Fibroblast of the aortic adventitia (primary cell): ENCODE measurements around the gene ELOB. TPM values are rescaled to one million over a fixed set of nuclear protein-coding genes. Genes with fewer than 3 reads are reported as not detected.

Experiments
- DNase-seq: peaks from one replicate; pipeline ENCODE4 v3.0.0-alpha.2; 2010; ENCODE audit warnings: low read depth
- H3K4me3 ChIP-seq: 2 replicates; pipeline ENCODE4 v1.5.1; 2011; ENCODE audit warnings: low read depth, mild to moderate bottlenecking, control low read depth, low read length, moderate library complexity
- total RNA-seq: library from RNA; depleted of rRNA; stranded (reverse); fragments of >200 nt; gene quantifications from 2 replicates; pipeline ENCODE4 v1.2.3, GENCODE V29; 2012; ENCODE audit warnings: low replicate concordance
- TF ChIP-seq, protein P1 (sequence below): IDR thresholded peaks from 2 replicates; pipeline ENCODE4 v1.5.1; 2011; ENCODE audit warnings: mild to moderate bottlenecking, low read length, control low read depth, inconsistent platforms; ENCODE audit not compliant: insufficient read depth

The ELOB gene
- total RNA-seq, 1 donor, result 316 TPM

DNA sequence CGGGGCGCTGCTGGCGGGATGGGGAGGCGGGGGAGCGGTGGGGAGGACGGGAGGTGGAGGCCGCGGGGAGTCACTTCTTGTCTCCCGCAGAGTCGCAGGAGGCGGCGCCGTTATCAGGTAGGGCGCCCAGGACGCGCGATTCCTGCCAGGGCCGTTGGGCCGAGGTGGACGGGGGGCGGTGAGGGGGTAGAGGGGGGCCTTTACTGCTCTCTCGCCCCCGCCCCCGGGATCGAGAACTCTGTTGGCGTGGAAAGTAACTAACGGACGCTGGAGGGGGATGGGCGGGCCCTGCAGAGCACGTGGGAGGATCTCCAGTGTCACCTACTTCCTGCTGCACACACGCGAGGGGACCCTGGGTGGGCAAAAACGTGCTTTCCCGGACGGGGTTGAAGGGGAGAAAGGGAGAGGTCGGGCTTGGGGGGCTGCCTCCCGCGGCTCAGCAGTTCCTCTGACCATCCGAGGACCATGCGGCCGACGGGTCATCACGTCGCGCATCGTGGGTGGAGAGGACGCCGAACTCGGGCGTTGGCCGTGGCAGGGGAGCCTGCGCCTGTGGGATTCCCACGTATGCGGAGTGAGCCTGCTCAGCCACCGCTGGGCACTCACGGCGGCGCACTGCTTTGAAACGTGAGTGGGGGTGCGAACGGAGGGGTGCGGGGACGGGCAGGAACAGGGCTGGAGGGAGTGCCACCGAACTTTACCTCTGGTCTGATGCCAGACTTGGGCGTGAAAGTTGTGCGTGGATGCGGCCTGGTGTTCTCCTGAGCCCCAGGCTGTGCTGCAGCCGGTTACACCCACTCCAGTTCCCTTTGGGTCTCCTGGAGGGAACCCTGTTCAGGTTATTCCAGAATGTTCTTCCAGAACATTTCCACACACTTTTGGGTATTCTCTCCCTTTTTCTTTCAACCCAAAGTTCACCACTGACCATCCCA, 40.5 kb upstream of the ELOB start:
- TF ChIP-seq, protein P1, sequence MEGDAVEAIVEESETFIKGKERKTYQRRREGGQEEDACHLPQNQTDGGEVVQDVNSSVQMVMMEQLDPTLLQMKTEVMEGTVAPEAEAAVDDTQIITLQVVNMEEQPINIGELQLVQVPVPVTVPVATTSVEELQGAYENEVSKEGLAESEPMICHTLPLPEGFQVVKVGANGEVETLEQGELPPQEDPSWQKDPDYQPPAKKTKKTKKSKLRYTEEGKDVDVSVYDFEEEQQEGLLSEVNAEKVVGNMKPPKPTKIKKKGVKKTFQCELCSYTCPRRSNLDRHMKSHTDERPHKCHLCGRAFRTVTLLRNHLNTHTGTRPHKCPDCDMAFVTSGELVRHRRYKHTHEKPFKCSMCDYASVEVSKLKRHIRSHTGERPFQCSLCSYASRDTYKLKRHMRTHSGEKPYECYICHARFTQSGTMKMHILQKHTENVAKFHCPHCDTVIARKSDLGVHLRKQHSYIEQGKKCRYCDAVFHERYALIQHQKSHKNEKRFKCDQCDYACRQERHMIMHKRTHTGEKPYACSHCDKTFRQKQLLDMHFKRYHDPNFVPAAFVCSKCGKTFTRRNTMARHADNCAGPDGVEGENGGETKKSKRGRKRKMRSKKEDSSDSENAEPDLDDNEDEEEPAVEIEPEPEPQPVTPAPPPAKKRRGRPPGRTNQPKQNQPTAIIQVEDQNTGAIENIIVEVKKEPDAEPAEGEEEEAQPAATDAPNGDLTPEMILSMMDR, result no peak
- H3K4me3 ChIP-seq, result no peak overlapping the region
- no peak for DNase-seq

DNA sequence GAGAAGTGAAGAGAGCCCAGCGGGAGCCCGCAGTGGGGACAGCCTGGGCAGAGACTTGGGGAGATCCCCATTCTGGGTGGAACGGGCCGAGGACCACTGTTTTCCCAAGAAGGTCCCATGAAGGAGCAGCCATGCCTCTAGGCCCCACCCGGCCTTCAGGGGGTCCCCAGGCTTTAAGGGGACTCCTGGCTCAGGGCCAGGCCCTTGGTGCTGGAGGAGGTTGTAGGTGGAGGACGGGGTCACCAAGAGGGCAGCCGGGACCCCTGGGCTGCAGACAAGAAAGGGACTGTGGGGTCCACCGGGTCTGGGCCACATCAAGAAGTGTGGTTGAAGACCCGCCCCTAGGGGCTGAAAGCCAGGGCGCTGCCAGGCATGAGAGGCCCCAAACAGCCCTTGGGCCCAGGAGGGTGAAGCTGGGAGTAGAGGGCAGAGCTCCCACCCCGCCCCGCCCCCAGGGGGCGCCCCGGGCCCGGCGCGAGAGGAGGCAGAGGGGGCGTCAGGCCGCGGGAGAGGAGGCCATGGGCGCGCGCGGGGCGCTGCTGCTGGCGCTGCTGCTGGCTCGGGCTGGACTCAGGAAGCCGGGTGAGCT, 39.8 kb upstream of the ELOB start, which contains the start of gene PRSS21:
Gene PRSS21 (plus strand): TSS at position 487 of the 589 bp plus-strand sequence. CDS start 32 bp downstream, at position 519.
- TF ChIP-seq, protein P1, result no peak
- DNase-seq, result no peak
- H3K4me3 ChIP-seq, result no peak within 1 kb of the TSS

DNA sequence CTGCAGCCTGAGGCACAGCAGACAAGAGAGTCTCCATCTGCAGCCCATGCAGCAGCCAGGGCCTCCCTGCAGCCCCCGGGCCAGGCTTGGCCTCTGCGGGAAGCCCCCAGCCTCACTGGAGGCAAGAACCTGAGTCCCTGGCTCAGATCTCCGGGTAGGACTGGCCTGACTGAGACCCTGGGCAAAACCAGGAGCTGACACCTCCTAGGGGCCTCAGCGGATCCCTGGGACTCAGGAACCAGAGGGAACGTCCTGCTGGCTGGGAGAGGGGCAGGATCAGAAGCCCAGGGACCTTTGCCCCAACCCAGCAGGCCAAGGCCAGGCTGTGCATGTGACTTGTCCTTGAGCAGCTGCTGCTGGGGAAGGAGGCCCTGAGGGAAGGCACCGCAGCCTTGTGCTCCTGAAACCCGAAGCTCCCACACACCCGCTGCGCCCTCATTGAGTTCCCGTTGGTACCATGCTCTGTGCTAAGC, 38.3 kb upstream of the ELOB start:
- TF ChIP-seq, protein P1, result no peak
- no peak for DNase-seq
- no peak overlapping the region for H3K4me3 ChIP-seq

DNA sequence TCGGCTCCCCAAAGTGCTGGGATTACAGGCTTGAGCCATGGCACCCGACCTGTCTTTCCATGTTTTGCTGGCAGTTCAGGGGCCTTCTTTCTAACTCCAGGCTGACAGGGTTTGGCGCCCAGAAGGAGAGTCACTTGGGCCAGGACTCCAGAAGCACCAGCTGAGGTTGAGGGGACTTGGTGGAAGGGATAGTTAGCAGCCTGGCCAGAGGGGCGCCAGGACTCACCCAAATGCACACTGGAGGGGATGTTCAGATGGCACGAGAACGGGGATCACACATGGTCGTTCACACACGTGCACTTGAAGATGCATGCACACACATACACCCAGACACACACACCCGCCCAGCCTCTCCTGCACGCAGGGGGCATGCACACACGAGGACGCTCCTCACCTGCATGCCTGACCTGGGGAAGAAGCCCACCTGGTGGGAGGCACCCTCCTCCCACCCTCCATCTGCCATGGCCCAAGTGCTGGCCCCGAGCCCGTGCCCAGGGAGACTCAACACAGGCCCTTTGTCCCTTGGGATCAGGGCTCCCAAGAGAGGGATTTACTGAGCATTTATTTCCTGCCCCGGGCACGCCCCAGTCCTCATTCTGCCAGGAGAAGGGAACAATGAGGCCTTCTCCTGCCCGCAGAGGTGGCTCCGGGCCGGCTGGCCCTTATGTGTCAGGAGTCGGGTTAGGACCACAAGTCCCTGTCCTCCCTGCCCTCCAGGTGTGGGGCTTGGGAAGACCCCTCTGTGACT, 37.6 kb upstream of the ELOB start:
- TF ChIP-seq, protein P1, result no peak
- H3K4me3 ChIP-seq, result no peak overlapping the region
- no peak for DNase-seq

DNA sequence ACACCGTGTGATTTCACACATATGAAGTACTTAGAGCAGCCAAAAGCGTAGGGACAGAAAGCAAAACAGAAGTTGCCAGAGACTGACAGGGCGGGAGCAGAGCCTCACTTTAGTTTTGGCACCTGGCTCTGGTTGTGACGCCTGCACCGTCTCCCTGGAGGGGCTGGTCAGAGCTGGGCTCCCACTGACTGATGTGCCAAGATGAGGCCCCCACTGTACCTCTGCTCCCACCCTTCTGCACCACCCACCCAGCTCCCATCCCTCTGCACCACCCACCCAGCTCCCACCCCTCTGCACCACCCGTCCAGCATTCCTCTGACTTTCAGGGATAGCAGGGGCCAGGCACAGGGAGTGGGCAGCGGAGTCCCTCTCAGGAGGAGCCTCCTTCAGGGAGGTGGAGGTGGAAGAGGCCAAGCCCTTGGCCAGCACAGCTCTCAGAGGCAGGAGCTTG, 36.7 kb upstream of the ELOB start:
- no peak for DNase-seq
- TF ChIP-seq, protein P1, result no peak
- no peak overlapping the region for H3K4me3 ChIP-seq

DNA sequence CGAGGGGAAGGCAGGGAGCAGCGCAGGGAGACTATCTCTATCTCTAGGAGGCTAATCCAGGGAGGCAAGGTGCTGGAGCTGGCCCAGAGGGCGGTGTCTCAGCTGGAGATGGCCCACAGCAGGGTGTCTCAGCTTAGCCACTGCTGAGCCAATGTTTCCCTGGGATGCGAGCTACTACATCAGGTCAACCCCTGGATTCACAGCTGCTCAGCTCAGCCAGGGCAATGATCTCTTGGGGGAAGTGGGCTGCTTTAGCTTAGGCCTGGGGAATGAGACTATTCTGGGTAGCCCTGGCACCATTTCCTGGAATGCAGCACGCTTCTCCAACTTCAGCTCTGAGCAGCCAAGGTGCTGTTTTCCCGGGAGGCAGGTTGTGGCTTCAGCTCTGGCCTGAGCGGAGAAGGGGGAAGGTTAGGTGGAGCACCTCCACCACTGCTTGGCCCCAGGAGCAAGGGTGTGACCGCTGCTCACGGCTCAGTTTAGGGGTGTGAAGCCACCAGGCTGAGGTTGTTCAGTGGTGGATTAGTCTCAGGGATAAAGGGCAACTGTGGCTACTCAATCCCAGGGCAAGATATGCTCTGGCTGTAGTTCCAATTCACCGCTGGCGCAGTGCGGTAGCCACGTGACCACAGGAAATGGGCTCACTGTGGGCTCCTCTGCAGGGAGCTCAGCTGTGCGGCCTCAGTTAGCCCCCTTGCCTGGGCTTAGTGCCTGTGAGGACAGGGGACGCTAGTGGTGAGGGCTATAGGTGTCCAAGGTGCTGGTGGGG, 34.8 kb upstream of the ELOB start:
- TF ChIP-seq, protein P1, result no peak
- no peak overlapping the region for H3K4me3 ChIP-seq
- no peak for DNase-seq
